PFSK-1 (cell line): ENCODE measurements around the gene GTF2A1L.

Experiments
- POLR2AphosphoS5 ChIP-seq: IDR thresholded peaks from 2 replicates; pipeline ENCODE4 v1.6.1; 2012; ENCODE audit warnings: low read depth, mild to moderate bottlenecking, control low read depth, low read length, moderate library complexity
- SIN3A ChIP-seq: IDR thresholded peaks from 2 replicates; pipeline ENCODE4 v1.6.1; 2012; ENCODE audit warnings: mild to moderate bottlenecking, low read length, moderate library complexity, borderline replicate concordance; ENCODE audit not compliant: insufficient read depth
- TAF1 ChIP-seq: IDR thresholded peaks from 2 replicates; pipeline ENCODE4 v1.6.1; 2012; ENCODE audit warnings: low read length, control low read depth, borderline replicate concordance; ENCODE audit not compliant: insufficient read depth

GRCh38 chr2:48728840-48729239 lies 111.2 kb downstream of the GTF2A1L start:
- TF ChIP-seq SIN3A (no peak), TAF1 (no peak), POLR2AphosphoS5 (no peak)
